ENCODE results near the gene SCAF8.
"Not testable (repeated sequence)": the region's sequence is repeated elsewhere in the genome, so short reads cannot be mapped to it uniquely, and the experiment has no call there.

Gene SCAF8

DNA sequence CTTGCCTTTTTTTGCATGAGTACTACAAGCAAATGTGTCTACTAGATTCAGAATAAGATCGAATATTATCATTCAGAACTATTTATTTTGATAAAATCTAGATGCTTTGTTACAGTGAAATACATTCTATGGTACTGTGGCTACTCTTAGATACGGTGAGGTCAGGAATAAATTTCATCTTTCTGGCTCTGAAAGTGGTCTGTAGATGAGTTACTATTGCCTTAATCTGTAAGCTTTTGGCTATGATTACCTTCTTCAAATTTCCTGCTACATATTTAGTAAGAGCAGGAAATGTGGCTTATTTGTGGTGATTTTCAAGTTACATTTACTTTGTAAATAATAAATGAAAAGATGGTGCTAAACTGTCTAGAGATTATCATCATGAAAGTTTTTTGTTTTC lies 50.0 kb downstream of the SCAF8 start:
- DNase-seq: no peak

DNA sequence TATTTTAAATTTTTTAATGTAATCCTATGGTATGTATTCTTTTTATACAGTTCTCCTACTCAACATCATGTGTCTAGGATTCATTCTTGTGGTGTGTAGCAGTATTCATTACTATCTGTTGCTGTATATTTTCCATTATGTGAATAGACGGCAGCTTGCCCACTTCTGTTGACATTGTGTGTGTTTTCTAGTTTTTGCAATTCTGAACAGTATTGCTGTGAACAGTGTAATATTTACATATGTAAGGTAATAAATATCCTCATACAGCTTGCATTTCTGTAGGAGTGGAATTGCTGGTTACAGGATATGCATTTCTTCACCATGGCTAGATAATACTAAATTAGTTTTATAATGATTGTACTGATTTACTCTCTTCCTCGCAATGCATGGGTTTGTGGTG lies 51.9 kb downstream of the SCAF8 start:
- DNase-seq: no peak

DNA sequence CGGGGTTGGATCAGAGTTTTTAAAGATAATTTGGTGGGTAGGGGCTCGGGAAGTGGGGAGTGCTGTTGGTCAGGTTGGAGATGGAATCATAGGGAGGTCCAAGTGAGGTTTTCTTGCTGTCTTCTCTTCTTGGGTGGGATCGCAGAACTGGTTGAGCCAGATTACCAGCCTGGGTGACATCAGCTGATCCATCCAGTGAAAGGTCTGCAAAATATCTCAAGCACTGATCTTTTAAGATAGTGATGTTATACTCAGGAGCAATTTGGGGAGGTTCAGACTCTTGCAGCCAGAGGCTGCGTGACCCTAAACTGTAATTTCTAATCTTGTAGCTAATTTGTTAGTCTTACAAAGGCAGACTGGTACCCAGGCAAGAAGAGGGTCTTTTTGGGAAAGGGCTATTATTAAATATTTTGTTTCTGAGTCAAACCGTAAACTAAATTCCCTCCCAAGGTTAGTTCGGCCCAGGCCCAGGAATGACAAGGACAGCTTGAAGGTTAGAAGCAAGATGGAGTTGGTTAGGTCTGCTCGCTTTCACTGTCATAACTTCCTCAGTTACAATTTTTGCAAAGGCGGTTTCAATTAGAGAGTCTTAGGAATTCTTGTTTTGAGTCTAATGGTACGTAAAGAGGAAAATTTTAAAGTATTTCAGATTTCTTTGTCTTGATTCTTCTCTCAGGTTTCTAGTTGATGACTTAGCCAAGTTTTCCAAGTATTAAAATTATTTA lies 53.1 kb downstream of the SCAF8 start:
- DNase-seq: no peak

DNA sequence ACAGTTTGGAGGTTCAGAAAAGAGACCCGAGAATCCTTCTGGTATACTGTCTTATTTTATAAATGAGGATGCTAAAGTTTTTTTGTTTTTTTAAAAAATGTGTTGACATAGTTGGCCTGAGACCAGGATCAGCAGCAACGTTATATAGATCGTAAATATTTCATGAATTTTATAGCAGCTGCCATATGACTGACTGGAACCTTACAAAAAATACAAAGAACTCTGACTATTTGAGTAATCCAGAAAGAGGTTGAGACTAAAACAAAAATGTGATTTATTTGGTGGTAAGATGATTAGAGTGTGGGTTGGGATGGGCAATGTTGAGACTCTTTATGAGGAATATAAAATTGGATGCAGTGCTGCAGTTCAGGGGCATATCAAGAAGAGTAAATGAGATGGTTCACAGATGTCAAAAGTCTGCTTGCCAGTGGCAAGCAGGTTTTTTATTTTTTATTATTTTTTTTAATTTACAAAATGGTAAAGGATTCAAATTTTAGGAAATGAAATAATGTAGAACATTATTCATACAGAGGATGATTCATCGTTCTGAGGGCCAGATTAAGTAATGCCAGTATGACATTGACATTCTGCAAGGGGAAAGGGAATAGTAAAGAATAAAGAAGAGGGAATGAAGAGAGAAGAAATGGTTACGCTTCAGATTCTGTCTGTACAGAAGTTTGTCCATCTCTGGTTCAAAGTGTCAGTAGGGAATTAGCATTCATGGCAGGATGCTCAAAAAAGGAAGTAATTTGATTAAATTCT lies 58.5 kb downstream of the SCAF8 start:
- no peak for DNase-seq

DNA sequence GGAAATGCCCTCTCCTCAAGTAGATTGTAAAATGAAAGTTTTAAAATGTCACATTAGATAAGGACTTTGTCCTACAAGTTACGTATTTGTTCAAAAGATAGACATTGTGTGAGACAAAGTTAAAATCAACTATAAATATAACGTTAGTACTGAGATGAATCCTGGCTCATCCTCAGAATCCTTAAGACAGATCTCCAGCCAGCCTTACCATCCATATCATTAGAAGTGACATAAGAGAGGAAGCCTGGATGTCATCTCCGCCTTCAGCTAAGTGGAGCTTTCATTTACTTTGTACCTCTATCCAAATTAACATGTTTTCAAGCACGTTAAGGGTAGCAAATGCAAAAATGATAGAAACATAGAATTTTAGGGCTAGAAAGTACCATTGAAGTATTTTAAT lies 59.1 kb downstream of the SCAF8 start:
- no peak for DNase-seq

DNA sequence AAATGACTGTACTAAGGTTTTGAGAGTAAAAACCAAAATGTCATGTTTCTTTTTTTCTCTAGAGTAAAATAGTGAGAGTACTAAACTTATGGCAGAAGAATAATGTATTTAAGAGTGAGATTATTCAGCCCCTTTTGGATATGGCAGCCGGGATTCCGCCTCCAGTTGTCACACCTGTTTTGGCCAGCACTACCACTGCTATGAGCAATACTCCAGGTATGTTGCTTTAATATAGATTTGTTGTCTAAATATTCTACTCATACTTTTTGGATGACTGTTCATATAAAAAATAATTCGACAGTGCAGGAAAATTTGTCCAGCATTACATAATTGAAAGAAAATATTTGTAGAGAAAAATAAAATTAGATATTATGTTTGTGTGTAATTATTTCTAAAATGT lies 59.5 kb downstream of the SCAF8 start:
- DNase-seq: no peak

DNA sequence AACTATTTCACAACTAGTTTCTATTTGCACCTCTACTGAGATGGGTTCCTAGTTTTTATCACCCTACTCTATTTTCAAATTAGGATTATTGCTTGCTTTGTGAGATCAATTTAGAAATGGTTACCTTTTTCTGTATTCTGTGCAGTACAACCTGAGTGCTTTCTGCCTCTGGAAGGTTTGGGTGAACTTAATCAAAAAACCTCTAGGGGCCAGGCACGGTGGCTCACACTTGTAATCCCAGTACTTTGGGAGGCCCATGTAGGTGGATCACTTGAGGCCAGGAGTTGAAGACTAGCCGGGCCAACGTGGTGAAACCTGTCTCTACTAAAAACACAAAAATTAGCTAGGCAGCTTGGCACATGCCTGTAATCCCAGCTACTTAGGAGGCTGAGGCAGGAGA lies 63.3 kb downstream of the SCAF8 start:
- DNase-seq: no peak

DNA sequence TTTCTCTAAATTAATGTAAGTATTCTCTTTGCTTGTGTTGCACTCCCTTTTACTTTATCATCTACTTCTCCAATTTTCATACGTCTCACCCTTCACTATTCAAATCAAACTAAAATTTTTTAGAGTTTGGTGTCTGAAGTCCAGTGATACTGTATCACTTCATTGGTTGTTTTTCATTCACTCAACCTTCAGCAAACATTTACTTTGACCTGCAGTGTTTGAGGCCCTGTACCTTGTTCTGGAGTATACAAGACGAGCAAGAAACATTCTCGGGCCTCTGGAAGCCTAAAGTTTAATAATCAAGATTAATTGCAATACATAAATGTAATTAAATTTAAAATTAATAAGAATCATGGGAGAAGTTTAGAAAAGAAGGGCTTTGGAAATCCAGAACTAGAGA lies 64.6 kb downstream of the SCAF8 start:
- DNase-seq: no peak

DNA sequence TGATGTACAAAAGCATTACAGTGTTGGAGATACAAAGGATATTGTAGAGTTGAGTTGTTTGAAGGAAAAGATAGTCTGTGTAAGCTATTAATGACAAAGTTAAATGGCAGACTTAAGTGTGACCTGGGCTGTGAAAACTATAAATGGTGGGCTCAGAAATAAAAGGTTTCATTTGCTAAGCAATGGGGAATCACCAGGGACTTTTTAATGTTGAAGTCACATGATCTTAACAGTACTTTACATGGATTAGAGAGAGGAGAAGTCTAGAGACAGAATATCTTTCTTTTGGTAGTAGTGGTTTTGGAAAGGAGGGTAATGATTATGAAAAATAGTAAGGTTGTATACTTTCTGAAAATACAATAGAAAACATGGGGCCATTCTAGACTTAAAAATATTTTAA lies 67.1 kb downstream of the SCAF8 start:
- DNase-seq: no peak

DNA sequence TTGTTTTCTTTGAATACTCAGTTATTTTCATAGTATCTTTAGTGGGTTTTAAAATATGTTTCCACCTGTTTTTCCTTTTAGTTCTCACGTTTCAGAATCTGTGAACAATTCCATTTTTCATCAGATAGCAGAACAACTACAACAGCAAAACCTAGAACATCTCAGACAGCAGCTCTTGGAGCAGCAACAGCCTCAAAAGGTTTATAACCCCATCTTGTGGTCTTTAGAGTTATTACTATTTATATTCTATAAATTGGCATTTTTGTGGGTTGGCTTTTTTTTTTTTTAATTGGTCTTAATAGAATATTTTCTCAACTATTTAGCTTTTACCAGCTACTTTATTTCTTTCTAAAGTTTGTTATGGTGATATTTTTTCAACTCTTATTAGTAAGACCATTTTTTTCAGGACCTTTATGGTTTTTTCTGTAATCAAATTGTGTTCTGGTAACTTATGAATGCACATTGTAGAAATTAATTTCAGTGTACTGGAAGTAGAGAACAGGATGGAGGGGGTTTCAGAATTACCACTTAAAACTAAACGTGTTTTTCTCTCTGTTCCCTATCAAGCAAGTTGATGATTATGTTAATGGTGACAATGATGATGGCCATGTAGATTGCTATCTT lies 72.2 kb downstream of the SCAF8 start:
- DNase-seq: no peak

DNA sequence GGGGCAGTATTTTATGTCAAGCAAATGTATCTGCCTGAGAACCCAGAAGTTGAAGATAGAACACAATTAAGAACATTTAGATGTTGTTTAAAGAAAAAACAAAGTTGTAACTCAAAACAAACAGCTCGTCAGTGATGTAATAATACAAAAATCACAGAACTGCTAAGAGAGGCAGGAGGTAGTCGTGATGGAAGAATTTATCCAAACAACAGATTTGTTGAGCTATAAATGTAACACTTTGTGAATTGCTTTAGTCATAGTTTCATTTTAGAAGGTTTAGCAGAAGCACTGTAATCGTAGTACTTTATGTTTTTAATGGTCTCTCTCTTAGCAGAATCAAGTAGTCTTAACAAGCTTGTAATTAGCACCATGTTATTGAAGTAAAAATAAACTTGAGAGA lies 73.6 kb downstream of the SCAF8 start:
- no peak for DNase-seq

DNA sequence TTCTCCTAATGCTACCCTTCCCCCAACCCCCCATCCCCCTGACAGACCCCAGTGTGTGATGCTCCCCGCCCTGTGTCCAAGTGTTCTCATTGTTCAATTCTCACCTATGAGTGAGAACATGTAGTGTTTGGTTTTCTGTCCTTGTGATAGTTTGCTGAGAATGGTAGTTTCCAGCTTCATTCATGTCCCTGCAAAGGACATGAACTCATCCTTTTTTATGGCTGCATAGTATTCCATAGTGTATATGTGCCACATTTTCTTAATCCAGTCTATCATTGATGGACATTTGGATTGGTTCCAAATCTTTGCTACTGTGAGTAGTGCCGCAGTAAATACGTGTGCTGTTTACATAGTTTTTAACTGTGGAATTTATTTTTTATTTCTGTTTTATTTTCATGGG lies 78.4 kb downstream of the SCAF8 start:
- DNase-seq: not testable (repeated sequence)

DNA sequence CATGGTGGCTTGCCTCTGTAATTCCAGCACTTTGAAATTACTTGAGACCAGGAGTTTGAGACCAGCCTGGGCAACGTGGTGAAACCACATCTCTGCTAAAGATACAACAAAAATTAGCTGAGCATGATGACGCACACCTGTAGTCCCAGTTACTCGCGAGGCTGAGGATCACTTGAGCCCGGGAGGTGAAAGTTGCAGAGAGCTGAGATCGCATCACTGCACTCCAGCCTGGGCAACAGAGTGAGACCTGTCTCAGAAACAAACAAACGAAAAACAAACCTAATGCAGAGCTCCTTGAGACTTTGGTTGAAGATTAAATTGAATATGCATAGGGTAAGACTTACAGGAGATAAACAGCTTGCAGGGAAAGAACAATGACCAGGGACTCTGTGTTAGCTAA lies 80.8 kb downstream of the SCAF8 start:
- DNase-seq: no peak

DNA sequence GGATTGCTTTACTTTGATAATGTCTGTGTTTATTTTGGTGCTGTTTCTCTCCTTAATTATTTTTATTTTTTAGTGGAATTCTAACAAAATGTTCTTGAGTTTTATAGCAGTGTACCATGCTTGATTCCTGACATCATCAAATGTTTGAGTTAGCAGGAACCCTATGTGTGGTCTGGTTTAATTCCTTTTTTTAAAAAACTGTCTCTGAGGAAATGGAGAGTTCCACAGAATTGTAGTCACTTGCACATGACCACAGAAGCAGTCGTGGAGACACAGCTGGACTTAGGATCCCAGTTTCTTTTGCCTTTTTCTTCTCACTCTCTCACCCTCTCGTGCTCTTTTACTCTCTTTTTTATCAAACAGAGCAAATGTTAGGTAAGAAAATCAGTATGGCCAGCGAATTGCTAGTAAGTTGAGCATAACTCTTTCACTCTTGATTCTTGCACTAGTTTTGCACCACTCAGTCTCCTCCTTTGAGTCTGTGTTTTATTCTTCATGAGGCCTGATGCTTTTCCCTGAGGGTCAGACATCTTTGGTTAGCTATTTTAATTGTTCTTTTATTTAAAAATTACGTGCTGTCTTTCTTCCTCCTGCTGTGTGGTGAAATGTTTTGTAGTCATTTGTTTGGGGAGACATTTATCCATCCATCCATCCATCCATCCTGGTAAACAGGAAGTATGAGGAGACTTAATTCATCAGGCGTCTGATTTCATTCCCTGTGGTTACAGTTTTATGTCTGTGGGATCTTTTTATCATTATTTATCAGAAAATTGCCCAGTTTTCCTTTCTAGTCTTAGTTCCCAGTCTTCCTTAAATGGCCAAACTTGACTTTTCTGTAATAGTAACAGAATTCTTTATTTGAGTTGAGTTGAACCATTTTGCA lies 83.0 kb downstream of the SCAF8 start:
- DNase-seq: no peak

DNA sequence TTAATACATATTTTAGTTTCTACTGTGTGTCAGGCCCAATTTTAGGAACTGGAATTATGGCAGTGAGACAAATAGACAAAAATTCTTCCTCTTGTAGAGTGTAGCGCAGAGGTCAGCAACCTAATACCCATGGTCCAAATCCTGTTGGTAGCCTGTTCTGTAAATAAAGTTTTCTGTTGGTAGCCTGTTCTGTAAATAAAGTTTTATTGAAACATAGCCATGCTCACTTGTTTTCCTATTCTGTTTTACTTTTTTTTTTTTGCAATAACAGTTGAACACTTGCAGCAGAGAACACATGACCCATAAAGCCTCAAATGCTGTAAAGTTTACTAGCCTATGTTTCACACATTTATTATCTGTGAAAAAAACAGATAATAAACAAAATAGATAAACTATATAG lies 87.9 kb downstream of the SCAF8 start:
- no peak for DNase-seq

DNA sequence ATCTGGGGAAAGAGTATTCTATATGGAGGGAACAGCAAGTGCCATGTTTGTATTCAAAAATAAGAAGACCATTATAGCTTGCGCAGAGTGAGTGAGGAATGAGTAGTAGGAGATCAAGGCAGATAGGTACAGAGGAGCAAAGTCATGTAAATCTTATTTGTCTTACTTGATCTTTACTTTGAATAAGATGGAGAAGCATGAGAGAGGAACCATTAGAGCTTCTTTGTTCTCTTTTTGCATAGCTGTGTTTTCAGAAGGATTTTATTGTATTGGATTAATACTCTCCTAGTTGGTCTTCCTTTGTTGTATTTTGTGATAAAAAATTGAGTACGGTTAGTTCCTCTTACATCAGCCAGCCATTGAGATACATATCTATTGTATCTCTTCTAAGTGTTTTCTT lies 88.4 kb downstream of the SCAF8 start:
- no peak for DNase-seq

DNA sequence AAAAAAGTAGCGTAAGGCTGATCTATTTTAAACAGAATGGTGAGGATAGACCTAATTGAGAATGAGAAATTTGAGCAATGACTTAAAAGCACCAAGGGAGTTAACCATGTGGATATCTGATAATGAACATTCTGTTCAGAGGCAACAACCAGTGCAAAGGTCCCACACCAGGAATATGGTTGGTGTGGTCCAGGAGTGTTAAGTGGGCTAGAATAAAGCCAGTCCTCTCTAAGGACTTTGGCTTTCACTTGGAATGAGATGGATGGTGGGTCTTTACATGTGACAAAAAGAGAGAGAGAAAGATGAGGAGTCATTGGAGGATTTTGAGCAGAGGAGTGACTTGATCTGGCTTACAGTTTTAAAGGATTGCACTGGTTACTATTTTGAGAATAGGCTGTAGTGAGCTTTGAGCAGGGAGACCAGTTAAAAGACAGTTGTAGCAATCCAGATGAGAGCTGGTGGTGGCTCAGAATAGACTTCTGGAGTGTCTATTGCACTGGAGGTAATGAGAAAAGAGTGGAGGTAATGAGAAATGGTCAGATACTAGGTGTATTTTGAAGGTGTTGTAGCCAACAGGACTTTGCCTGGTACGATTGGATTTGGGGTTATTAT lies 89.8 kb downstream of the SCAF8 start:
- no peak for DNase-seq

DNA sequence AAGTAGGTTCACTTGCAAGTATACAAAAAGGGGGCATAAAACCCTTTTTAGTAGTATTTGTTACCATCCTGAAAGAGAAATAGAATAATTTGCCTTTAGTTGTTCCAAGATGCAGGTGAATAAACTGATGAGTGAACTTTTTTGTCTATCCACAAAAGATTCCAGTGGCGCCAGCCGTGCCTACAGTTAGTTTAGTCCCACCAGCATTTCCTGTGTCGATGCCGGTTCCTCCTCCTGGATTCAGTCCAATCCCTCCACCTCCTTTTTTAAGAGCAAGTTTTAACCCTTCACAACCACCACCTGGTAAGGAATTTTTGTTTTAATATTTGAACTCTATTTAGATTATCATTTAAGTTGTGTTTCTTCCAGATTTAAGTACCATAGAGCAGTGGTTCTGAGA lies 90.9 kb downstream of the SCAF8 start:
- DNase-seq: no peak

DNA sequence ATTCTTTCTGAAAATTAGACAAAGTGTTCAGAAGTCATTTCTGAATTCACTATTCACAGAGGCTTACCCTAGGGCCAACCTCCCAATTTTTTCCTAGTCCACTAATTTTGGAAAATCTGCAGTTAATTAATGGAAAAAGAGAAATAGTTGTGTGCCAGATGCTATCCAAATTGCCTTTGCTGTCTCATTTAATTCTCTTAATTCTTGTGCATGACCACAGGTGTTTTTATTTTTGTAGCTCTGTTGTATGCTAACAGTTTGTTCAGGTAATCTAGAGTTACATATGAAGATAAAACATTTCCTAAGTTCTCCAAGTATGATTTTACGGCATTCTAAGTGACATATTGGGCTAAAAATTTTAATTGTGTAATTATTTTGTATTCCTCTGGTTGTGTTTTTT lies 96.8 kb downstream of the SCAF8 start:
- DNase-seq: no peak

DNA sequence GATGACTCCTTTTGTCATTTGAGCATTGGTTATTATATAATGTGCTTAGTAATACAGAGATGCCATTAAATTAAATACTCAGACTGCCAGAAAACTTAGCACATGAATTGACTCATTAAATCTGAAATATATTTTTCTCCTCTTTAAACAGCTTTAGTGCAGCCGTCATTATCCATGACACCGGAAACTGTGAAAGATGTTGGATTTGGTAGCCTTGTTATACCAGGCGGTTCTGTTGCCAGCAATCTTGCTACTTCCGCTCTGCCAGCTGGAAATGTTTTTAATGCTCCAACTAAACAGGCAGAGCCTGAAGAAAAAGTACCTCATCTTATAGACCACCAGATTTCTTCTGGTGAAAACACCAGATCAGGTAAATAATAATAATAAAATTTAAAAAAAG lies 97.6 kb downstream of the SCAF8 start:
- no peak for DNase-seq

DNA sequence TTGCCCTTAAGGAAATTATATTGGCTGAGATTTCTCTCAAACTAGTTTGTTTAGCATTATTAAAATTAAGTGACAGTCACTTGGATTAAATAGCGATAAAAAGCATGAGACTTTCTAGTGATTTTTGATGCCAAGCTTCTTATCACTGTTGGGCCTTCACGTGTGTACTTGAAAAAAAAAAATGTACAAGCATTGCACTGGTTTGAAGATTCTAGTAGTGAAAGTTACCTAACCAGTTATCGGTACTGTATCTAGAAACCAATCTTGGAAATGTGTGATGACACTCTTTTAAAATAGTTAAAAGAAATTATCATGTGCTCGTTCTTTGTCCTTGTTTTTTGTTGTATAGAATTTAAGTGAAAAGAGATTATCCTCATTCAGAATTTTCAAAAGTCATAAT lies 102.1 kb downstream of the SCAF8 start:
- no peak for DNase-seq

DNA sequence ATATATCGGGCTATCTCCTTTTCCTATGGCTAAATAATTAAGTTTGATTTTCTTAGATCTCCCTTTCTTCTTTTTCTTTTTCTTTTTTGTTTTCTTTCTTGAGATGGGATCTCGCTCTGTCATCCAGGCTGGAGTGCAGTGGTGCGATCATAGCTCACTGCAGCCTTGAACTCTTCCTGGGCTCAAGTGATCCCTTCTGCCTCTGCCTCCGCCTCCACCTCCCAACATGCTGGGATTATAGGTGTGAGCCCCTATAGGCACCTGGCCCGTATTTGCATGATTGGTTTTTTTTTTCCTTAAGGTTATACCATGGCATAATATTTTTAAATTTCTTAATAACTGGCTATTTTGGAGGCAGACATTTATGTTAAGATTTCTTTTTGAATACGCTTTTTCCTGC lies 106.3 kb downstream of the SCAF8 start:
- no peak for DNase-seq

DNA sequence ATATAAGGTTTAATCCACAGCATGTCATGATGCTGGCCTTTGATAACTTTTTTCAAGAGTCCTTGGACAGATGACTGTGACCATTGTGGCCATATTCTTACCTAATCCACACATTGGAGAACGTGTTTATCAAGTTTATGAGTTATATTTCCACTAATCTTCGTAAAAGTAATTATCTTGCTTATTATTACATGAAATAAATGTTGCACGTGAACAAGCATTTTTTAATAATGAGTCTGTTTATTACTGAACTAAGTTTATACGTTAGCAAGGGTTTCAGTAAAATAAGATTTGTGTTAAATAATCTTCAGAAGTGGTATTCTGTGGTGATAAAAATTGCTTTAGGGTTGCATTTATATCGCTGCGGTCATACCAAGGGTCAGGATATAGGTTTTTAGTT lies 107.1 kb downstream of the SCAF8 start:
- DNase-seq: no peak

Measured in activated naive CD4-positive, alpha-beta T cell (primary cell).